ENCODE measurements around the gene ZBTB20. TPM values are rescaled to one million over a fixed set of nuclear protein-coding genes. Genes with fewer than 3 reads are reported as not detected.

Gene ZBTB20
- total RNA-seq, 2 donors from 2014 or later: 5.7 to 17.7 TPM

- Mint-ChIP-seq H3K4me1 (peaks cover 15% of the 10 kb centered on the region), H3K9me3 (no peaks in the 10 kb centered on the region)
Measured at GRCh38 chr3:114411811-114412803, 735.0 kb downstream of the ZBTB20 start.

GRCh38 chr3:114411190-114411668 lies 735.9 kb downstream of the ZBTB20 start:
- peak overlapping the region; percentile 64 for H3K4me3 Mint-ChIP-seq
- no peaks in the 10 kb centered on the region for H3K36me3 Mint-ChIP-seq (ENCODE audit: low read depth)
- H3K4me1 Mint-ChIP-seq: peaks cover 15% of the 10 kb centered on the region
- no peaks in the 10 kb centered on the region for H3K9me3 Mint-ChIP-seq
- ATAC-seq (replicated peaks): no peak
- H3K27me3 Mint-ChIP-seq: no peaks in the 10 kb centered on the region
- H3K27ac Mint-ChIP-seq: peak overlapping the region; percentile 84

More at GRCh38 chr3:114411811-114412803, 735.0 kb downstream of the ZBTB20 start:
- Mint-ChIP-seq H3K27ac (peak overlapping the region; percentile 84), H3K4me3 (peak overlapping the region; percentile 64), H3K27me3 (no peaks in the 10 kb centered on the region), H3K36me3 (ENCODE audit: low read depth) (no peaks in the 10 kb centered on the region)
- peak; percentile 98 for ATAC-seq (replicated peaks)

GRCh38 chr3:114408736-114409670 lies 738.1 kb downstream of the ZBTB20 start:
- H3K9me3 Mint-ChIP-seq: no peaks in the 10 kb centered on the region
- H3K27me3 Mint-ChIP-seq: no peaks in the 10 kb centered on the region
- H3K4me1 Mint-ChIP-seq: peaks cover 15% of the 10 kb centered on the region
- no peak for ATAC-seq (replicated peaks)
- H3K27ac Mint-ChIP-seq: no peak overlapping the region
- no peak overlapping the region for H3K4me3 Mint-ChIP-seq
- H3K36me3 Mint-ChIP-seq (ENCODE audit: low read depth): no peaks in the 10 kb centered on the region

- H3K27ac Mint-ChIP-seq: no peak overlapping the region
- no peaks in the 10 kb centered on the region for H3K27me3 Mint-ChIP-seq
- no peaks in the 10 kb centered on the region for H3K9me3 Mint-ChIP-seq
- ATAC-seq (replicated peaks): no peak
- peaks cover 6% of the 10 kb centered on the region for H3K4me1 Mint-ChIP-seq
- H3K4me3 Mint-ChIP-seq: no peak overlapping the region
- no peaks in the 10 kb centered on the region for H3K36me3 Mint-ChIP-seq (ENCODE audit: low read depth)
Measured at GRCh38 chr3:114406922-114407321, 740.2 kb downstream of the ZBTB20 start.

- Mint-ChIP-seq H3K9me3 (no peaks in the 10 kb centered on the region), H3K4me3 (no peak overlapping the region), H3K4me1 (no peaks in the 10 kb centered on the region)
Measured at GRCh38 chr3:114406286-114406685, 740.8 kb downstream of the ZBTB20 start.

GRCh38 chr3:114405202-114405990 lies 741.7 kb downstream of the ZBTB20 start:
- Mint-ChIP-seq H3K4me3 (no peak overlapping the region), H3K9me3 (no peaks in the 10 kb centered on the region), H3K4me1 (no peaks in the 10 kb centered on the region), H3K27me3 (no peaks in the 10 kb centered on the region), H3K27ac (no peak overlapping the region), H3K36me3 (ENCODE audit: low read depth) (no peaks in the 10 kb centered on the region)
- ATAC-seq (replicated peaks): no peak

More at GRCh38 chr3:114406286-114406685, 740.8 kb downstream of the ZBTB20 start:
- no peak for ATAC-seq (replicated peaks)
- Mint-ChIP-seq H3K27ac (no peak overlapping the region), H3K27me3 (no peaks in the 10 kb centered on the region), H3K36me3 (ENCODE audit: low read depth) (no peaks in the 10 kb centered on the region)

GRCh38 chr3:114404590-114404989 lies 742.5 kb downstream of the ZBTB20 start:
- Mint-ChIP-seq H3K36me3 (ENCODE audit: low read depth) (no peaks in the 10 kb centered on the region), H3K4me3 (no peak overlapping the region), H3K27me3 (no peaks in the 10 kb centered on the region), H3K4me1 (no peaks in the 10 kb centered on the region), H3K9me3 (no peaks in the 10 kb centered on the region), H3K27ac (no peak overlapping the region)
- no peak for ATAC-seq (replicated peaks)

GRCh38 chr3:114402838-114403237 lies 744.2 kb downstream of the ZBTB20 start:
- H3K4me1 Mint-ChIP-seq: no peaks in the 10 kb centered on the region
- no peak overlapping the region for H3K4me3 Mint-ChIP-seq
- no peaks in the 10 kb centered on the region for H3K9me3 Mint-ChIP-seq
- no peak for ATAC-seq (replicated peaks)
- no peaks in the 10 kb centered on the region for H3K27me3 Mint-ChIP-seq
- H3K36me3 Mint-ChIP-seq (ENCODE audit: low read depth): no peaks in the 10 kb centered on the region
- H3K27ac Mint-ChIP-seq: no peak overlapping the region

- Mint-ChIP-seq H3K9me3 (no peaks in the 10 kb centered on the region), H3K4me3 (no peak overlapping the region), H3K27ac (no peak overlapping the region), H3K27me3 (no peaks in the 10 kb centered on the region), H3K36me3 (ENCODE audit: low read depth) (no peaks in the 10 kb centered on the region), H3K4me1 (peaks cover 4% of the 10 kb centered on the region)
- ATAC-seq (replicated peaks): no peak
Measured at GRCh38 chr3:114401346-114401745, 745.7 kb downstream of the ZBTB20 start.

GRCh38 chr3:114400371-114400770 lies 746.7 kb downstream of the ZBTB20 start:
- ATAC-seq (replicated peaks): no peak
- H3K27me3 Mint-ChIP-seq: no peaks in the 10 kb centered on the region
- H3K36me3 Mint-ChIP-seq (ENCODE audit: low read depth): no peaks in the 10 kb centered on the region
- H3K27ac Mint-ChIP-seq: no peak overlapping the region
- no peaks in the 10 kb centered on the region for H3K9me3 Mint-ChIP-seq
- H3K4me3 Mint-ChIP-seq: no peak overlapping the region
- peaks cover 4% of the 10 kb centered on the region for H3K4me1 Mint-ChIP-seq

- Mint-ChIP-seq H3K4me1 (peaks cover 17% of the 10 kb centered on the region), H3K9me3 (no peaks in the 10 kb centered on the region), H3K27ac (no peak overlapping the region), H3K36me3 (ENCODE audit: low read depth) (no peaks in the 10 kb centered on the region), H3K27me3 (no peaks in the 10 kb centered on the region), H3K4me3 (no peak overlapping the region)
- no peak for ATAC-seq (replicated peaks)
Measured at GRCh38 chr3:114394551-114394950, 752.5 kb downstream of the ZBTB20 start.

GRCh38 chr3:114393367-114394072 lies 753.6 kb downstream of the ZBTB20 start:
- Mint-ChIP-seq H3K27me3 (no peaks in the 10 kb centered on the region), H3K4me3 (no peak overlapping the region), H3K9me3 (no peaks in the 10 kb centered on the region), H3K36me3 (ENCODE audit: low read depth) (peaks cover 1% of the 10 kb centered on the region), H3K27ac (no peak overlapping the region), H3K4me1 (peaks cover 23% of the 10 kb centered on the region)
- peak; percentile 62 for ATAC-seq (replicated peaks)

GRCh38 chr3:114392831-114393230 lies 754.3 kb downstream of the ZBTB20 start:
- no peaks in the 10 kb centered on the region for H3K9me3 Mint-ChIP-seq
- no peak overlapping the region for H3K27ac Mint-ChIP-seq
- H3K36me3 Mint-ChIP-seq (ENCODE audit: low read depth): peaks cover 7% of the 10 kb centered on the region
- H3K4me3 Mint-ChIP-seq: no peak overlapping the region
- peaks cover 23% of the 10 kb centered on the region for H3K4me1 Mint-ChIP-seq
- ATAC-seq (replicated peaks): no peak
- H3K27me3 Mint-ChIP-seq: no peaks in the 10 kb centered on the region
